C4-2B (cell line): ENCODE measurements around the gene KRTAP21-1.
"Not testable (repeated sequence)": the region's sequence is repeated elsewhere in the genome, so short reads cannot be mapped to it uniquely, and the experiment has no call there.

Source experiments
- H3K27ac ChIP-seq: fragments of 450-650 bp; 2 replicates; pipeline ENCODE4 v1.5.1; 2017
- CTCF ChIP-seq: fragments of 450-650 bp; conservative IDR thresholded peaks from 2 replicates; pipeline ENCODE4 v1.5.1; 2017; ENCODE audit warnings: mild to moderate bottlenecking
- ZFX ChIP-seq: fragments of 450-650 bp; IDR thresholded peaks from 2 replicates; pipeline ENCODE4 v1.6.1; 2017

The KRTAP21-1 gene

GRCh38 chr21:30755328-30755727, at the start of gene KRTAP21-1:
KRTAP21-1 (minus strand) TSS chr21:30755428; CDS start chr21:30755378, 50 bp downstream.
- H3K27ac ChIP-seq, result not testable (repeated sequence)

- H3K27ac ChIP-seq, result no peak overlapping the region
- TF ChIP-seq ZFX, result no peak
- TF ChIP-seq CTCF, result no peak
Measured at GRCh38 chr21:30800605-30801004, 45.4 kb upstream of the KRTAP21-1 start.

- no peak overlapping the region for H3K27ac ChIP-seq
- no peak for TF ChIP-seq ZFX
- TF ChIP-seq CTCF, result no peak
Measured at GRCh38 chr21:30793581-30794314, 38.5 kb upstream of the KRTAP21-1 start.

- TF ChIP-seq CTCF, result no peak
- no peak for TF ChIP-seq ZFX
- no peak overlapping the region for H3K27ac ChIP-seq
Measured at GRCh38 chr21:30779249-30779648, 24.0 kb upstream of the KRTAP21-1 start.

GRCh38 chr21:30769724-30770431, 14.7 kb upstream of the KRTAP21-1 start:
- TF ChIP-seq CTCF (no peak), ZFX (no peak)
- no peak overlapping the region for H3K27ac ChIP-seq

- no peak for TF ChIP-seq CTCF
- no peak overlapping the region for H3K27ac ChIP-seq
Measured at GRCh38 chr21:30760776-30761175, 5.5 kb upstream of the KRTAP21-1 start.

- TF ChIP-seq CTCF (no peak), ZFX (no peak)
Measured at GRCh38 chr21:30758306-30758705, 3.1 kb upstream of the KRTAP21-1 start.

GRCh38 chr21:30747159-30747558, 8.1 kb downstream of the KRTAP21-1 start, which contains the start of gene KRTAP21-2:
KRTAP21-2 (minus strand) TSS chr21:30747259; CDS start chr21:30747202, 57 bp downstream.
- H3K27ac ChIP-seq, result no peak within 1 kb of the TSS
- TF ChIP-seq ZFX (no peak), CTCF (no peak)

More at GRCh38 chr21:30758306-30758705, 3.1 kb upstream of the KRTAP21-1 start:
- no peak overlapping the region for H3K27ac ChIP-seq
